Measurements from ENCODE around the gene CDKN2B. TPM values are rescaled to one million over a fixed set of nuclear protein-coding genes. Genes with fewer than 3 reads are reported as not detected.

CDKN2B gene
- total and polyA plus RNA-seq, 4 donors, result 0.32 to 1.3 (median 0.54) TPM

- Histone ChIP-seq H3K9ac (ENCODE audit: low read depth in 1 of 2, low read length in 2 of 2) (no peak overlapping the region), H3K4me3 (ENCODE audit: low read depth in 1 of 3, low read length in 3 of 3) (no peak overlapping the region), H3K36me3 (ENCODE audit: control insufficient read depth in 4 of 4, insufficient read depth in 3 of 4, low read depth in 1 of 4, low read length in 3 of 4) (no peaks in the 10 kb centered on the region), H3K9me3 (ENCODE audit: control insufficient read depth in 4 of 4, low read length in 3 of 4) (peaks cover 0 to 2% (median 0%) of the 10 kb centered on the region in 4 donors), H3K27ac (ENCODE audit: low read depth in 1 of 2, low read length in 2 of 2) (no peak overlapping the region), H3K27me3 (ENCODE audit: control insufficient read depth in 4 of 4, insufficient read depth in 4 of 4, low read length in 3 of 4) (no peaks in the 10 kb centered on the region), H3K4me1 (ENCODE audit: control insufficient read depth in 4 of 4, insufficient read depth in 4 of 4, low read length in 3 of 4) (peaks cover 0 to 2% (median under 1%) of the 10 kb centered on the region in 4 donors)
- DNase-seq (ENCODE audit: low spot score), result no peak
- 68% methylated on average over 6 of the region's 6 CpGs for WGBS
- TF ChIP-seq ZBTB33 (IDR thresholded peaks at IDR 0.05) (no peak), FOXA2 (IDR thresholded peaks at IDR 0.05) (no peak), FOXA1 (IDR thresholded peaks at IDR 0.05) (no peak), NR2F2 (IDR thresholded peaks at IDR 0.05) (no peak), REST (IDR thresholded peaks at IDR 0.05) (no peak), CTCF (IDR thresholded peaks at IDR 0.05; ENCODE audit: low read depth, low read length, missing input control) (no peak), MAX (IDR thresholded peaks at IDR 0.05) (no peak), HNF4G (IDR thresholded peaks at IDR 0.05) (no peak), RXRA (IDR thresholded peaks at IDR 0.05) (no peak)
- TF ChIP-seq, protein P1, sequence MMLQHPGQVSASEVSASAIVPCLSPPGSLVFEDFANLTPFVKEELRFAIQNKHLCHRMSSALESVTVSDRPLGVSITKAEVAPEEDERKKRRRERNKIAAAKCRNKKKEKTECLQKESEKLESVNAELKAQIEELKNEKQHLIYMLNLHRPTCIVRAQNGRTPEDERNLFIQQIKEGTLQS (IDR thresholded peaks at IDR 0.05), result no peak
These were observed 17.6 kb upstream of the CDKN2B start for GRCh38 chr9:22026696-22027095.

DNA sequence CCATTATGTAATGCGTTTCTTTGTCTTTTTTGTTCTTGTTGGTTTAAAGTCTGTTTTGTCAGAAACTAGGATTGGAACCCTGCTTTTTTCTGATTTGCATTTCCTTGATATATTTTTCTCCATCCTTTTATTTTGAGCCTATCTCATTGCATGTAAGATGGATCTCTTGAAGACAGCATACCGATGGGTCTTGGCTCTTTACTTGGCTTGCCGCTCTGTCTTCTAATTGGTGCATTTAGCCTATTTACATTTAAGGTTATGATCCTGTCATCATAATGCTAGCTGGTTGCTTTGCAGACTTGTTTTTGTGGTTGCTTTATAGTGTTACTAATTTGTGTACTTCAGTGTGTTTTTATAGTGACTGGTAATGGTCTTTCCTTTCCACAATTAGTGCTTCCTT is 13.3 kb upstream of the CDKN2B start:
- no peak for TF ChIP-seq CTCF (IDR thresholded peaks at IDR 0.05; ENCODE audit: low read depth, low read length, missing input control)
- no peak for TF ChIP-seq JUND (IDR thresholded peaks at IDR 0.05)
- no peak for TF ChIP-seq TAF1 (conservative IDR thresholded peaks at IDR 0.05)
- TF ChIP-seq EGR1 (IDR thresholded peaks at IDR 0.05; ENCODE audit: low read depth in 2 of 2), result no peak
- no peak for TF ChIP-seq HNF4G (IDR thresholded peaks at IDR 0.05)
- no peak for TF ChIP-seq HNF4A (conservative IDR thresholded peaks at IDR 0.05)
- no peak for TF ChIP-seq FOXA2 (IDR thresholded peaks at IDR 0.05)
- TF ChIP-seq FOXA1 (IDR thresholded peaks at IDR 0.05), result no peak
- TF ChIP-seq, protein P1 (IDR thresholded peaks at IDR 0.05), result no peak
- no peak for TF ChIP-seq YY1 (IDR thresholded peaks at IDR 0.05)
- H3K9me3 ChIP-seq (ENCODE audit: control insufficient read depth in 4 of 4, low read length in 3 of 4), result peaks cover 0 to 2% (median 0%) of the 10 kb centered on the region in 4 donors
- H3K36me3 ChIP-seq (ENCODE audit: control insufficient read depth in 4 of 4, insufficient read depth in 3 of 4, low read depth in 1 of 4, low read length in 3 of 4), result no peaks in the 10 kb centered on the region
- H3K9ac ChIP-seq (ENCODE audit: low read depth in 1 of 2, low read length in 2 of 2), result no peak overlapping the region
- 95% methylated on average over 3 of the region's 3 CpGs for WGBS
- no peak overlapping the region for H3K27ac ChIP-seq (ENCODE audit: low read depth in 1 of 2, low read length in 2 of 2)
- H3K27me3 ChIP-seq (ENCODE audit: control insufficient read depth in 4 of 4, insufficient read depth in 4 of 4, low read length in 3 of 4), result no peaks in the 10 kb centered on the region
- H3K4me1 ChIP-seq (ENCODE audit: control insufficient read depth in 4 of 4, insufficient read depth in 4 of 4, low read length in 3 of 4), result no peaks in the 10 kb centered on the region
- no peak overlapping the region for H3K4me3 ChIP-seq (ENCODE audit: low read depth in 1 of 3, low read length in 3 of 3)
- no peak for DNase-seq (ENCODE audit: low spot score)

Data from liver (tissue), 9 donors.